HG03175 (cell line): ENCODE results near the gene PAK1IP1.
"Not testable (repeated sequence)": the region's sequence is repeated elsewhere in the genome, so short reads cannot be mapped to it uniquely, and the experiment has no call there.

Source experiments
- ATAC-seq: cut with Tn5 transposase; IDR thresholded peaks from one replicate; pipeline ENCODE4 v1.9.1; 2021; ENCODE audit warnings: mild to moderate bottlenecking, moderate library complexity; ENCODE audit not compliant: unreplicated experiment

Gene PAK1IP1

GRCh38 chr6:10694302-10695085, at the start of gene PAK1IP1, which contains the start of gene C6orf52:
TSS of gene PAK1IP1 (plus strand) at chr6:10694972. CDS start at chr6:10694986, 14 bp downstream.
TSS of gene C6orf52 (minus strand) at chr6:10694616. CDS start at chr6:10687550, 7,066 bp downstream.
- ATAC-seq, result peak; percentile 99

GRCh38 chr6:10655508-10656055, 39.2 kb upstream of the PAK1IP1 start:
- no peak for ATAC-seq

GRCh38 chr6:10658910-10659698, 35.7 kb upstream of the PAK1IP1 start:
- ATAC-seq, result no peak

- no peak for ATAC-seq
Observed at GRCh38 chr6:10659699-10660348, 34.9 kb upstream of the PAK1IP1 start.

GRCh38 chr6:10660431-10661191, 34.2 kb upstream of the PAK1IP1 start:
- ATAC-seq, result not testable (repeated sequence)

- ATAC-seq, result no peak
Observed at GRCh38 chr6:10662207-10662606, 32.6 kb upstream of the PAK1IP1 start.

GRCh38 chr6:10662742-10663141, 32.0 kb upstream of the PAK1IP1 start:
- no peak for ATAC-seq

- not testable (repeated sequence) for ATAC-seq
Observed at GRCh38 chr6:10665595-10665994, 29.2 kb upstream of the PAK1IP1 start.

GRCh38 chr6:10668126-10668917, 26.4 kb upstream of the PAK1IP1 start:
- no peak for ATAC-seq

GRCh38 chr6:10676403-10676802, 18.4 kb upstream of the PAK1IP1 start:
- no peak for ATAC-seq

GRCh38 chr6:10678456-10678855, 16.3 kb upstream of the PAK1IP1 start:
- ATAC-seq, result no peak

- no peak for ATAC-seq
Observed at GRCh38 chr6:10681795-10682194, 13.0 kb upstream of the PAK1IP1 start.

GRCh38 chr6:10682355-10682988, 12.3 kb upstream of the PAK1IP1 start:
- no peak for ATAC-seq

- ATAC-seq, result no peak
Observed at GRCh38 chr6:10684618-10685017, 10.2 kb upstream of the PAK1IP1 start.

- ATAC-seq, result no peak
Observed at GRCh38 chr6:10685092-10685915, 9.5 kb upstream of the PAK1IP1 start.

- no peak for ATAC-seq
Observed at GRCh38 chr6:10686901-10687300, 7.9 kb upstream of the PAK1IP1 start.

- ATAC-seq, result no peak
Observed at GRCh38 chr6:10687582-10687981, 7.2 kb upstream of the PAK1IP1 start.
